GM12874 (cell line): Measurements from ENCODE around the gene ULBP1.

Source experiments
- CTCF ChIP-seq: IDR thresholded peaks from 2 replicates; pipeline ENCODE4 v1.5.1; 2011; ENCODE audit warnings: low read depth, mild to moderate bottlenecking, control low read depth, low read length, moderate library complexity; ENCODE audit not compliant: insufficient read depth

ULBP1 gene

GRCh38 chr6:149975400-149975799 lies 11.7 kb downstream of the ULBP1 start:
- TF ChIP-seq CTCF: no peak

GRCh38 chr6:149977221-149977620 lies 13.5 kb downstream of the ULBP1 start:
- no peak for TF ChIP-seq CTCF

GRCh38 chr6:149978610-149979009 lies 14.9 kb downstream of the ULBP1 start:
- TF ChIP-seq CTCF: no peak

GRCh38 chr6:149979293-149979692 lies 15.6 kb downstream of the ULBP1 start:
- no peak for TF ChIP-seq CTCF

GRCh38 chr6:149983145-149983544 lies 19.4 kb downstream of the ULBP1 start:
- no peak for TF ChIP-seq CTCF

- TF ChIP-seq CTCF: no peak
These were observed 21.0 kb downstream of the ULBP1 start for GRCh38 chr6:149984773-149985172.

GRCh38 chr6:149985481-149985937 lies 21.8 kb downstream of the ULBP1 start:
- no peak for TF ChIP-seq CTCF
